ENCODE data around the gene DCBLD1. TPM values are rescaled to one million over a fixed set of nuclear protein-coding genes. Genes with fewer than 3 reads are reported as not detected.

Gene DCBLD1
- total and polyA plus RNA-seq, 2 of the 13 experiments (the other 11 are each of a cell fraction or from before 2014, with no cell fraction given), result 23.2 to 41.5 TPM

GRCh38 chr6:117515326-117515725, 32.9 kb downstream of the DCBLD1 start (continued):
- TF ChIP-seq FOXP1 (IDR thresholded peaks at IDR 0.05) (no peak), FOXP1 (CRISPR knock-in tag; IDR thresholded peaks at IDR 0.05) (peak; percentile 30; the same call in 1 of the 2 replicates), MLLT10 (CRISPR knock-in tag; IDR thresholded peaks at IDR 0.05) (no peak), RARA (CRISPR knock-in tag; IDR thresholded peaks at IDR 0.05) (peak; percentile 71), EP300 (IDR thresholded peaks at IDR 0.05; ENCODE audit: low read depth in 2 of 2, low read length in 2 of 2) (peak in 1 of 2 experiments; percentile 67; a peak in 2 of 4 replicates), EP300 (CRISPR knock-in tag; IDR thresholded peaks at IDR 0.05; ENCODE audit: borderline replicate concordance) (no peak), GATAD2A (CRISPR knock-in tag; IDR thresholded peaks at IDR 0.05) (peak; percentile 56), ELF3 (CRISPR knock-in tag; IDR thresholded peaks at IDR 0.05) (0 out of 2 replicates have a peak, but pooled peaks have one; percentile 11), ISL2 (CRISPR knock-in tag; IDR thresholded peaks at IDR 0.05) (peak; percentile 61; the same call in 1 of the 2 replicates), SAP130 (CRISPR knock-in tag; IDR thresholded peaks at IDR 0.05; ENCODE audit: low read depth) (peak; percentile 27; the same call in 1 of the 2 replicates), HMGA1 (CRISPR knock-in tag; conservative IDR thresholded peaks at IDR 0.05) (no peak), FOXA3 (CRISPR knock-in tag; IDR thresholded peaks at IDR 0.05) (peak; percentile 54), ZNF784 (CRISPR knock-in tag; IDR thresholded peaks at IDR 0.05; ENCODE audit: borderline replicate concordance) (no peak), HOMEZ (CRISPR knock-in tag; IDR thresholded peaks at IDR 0.05; ENCODE audit: low read depth) (0 out of 2 replicates have a peak, but pooled peaks have one; percentile 13), NR2F6 (IDR thresholded peaks at IDR 0.05) (peak; percentile 46; the same call in 1 of the 2 replicates), NR2F6 (CRISPR knock-in tag; IDR thresholded peaks at IDR 0.05) (peak; percentile 25; the same call in 1 of the 2 replicates), ZNF142 (CRISPR knock-in tag; IDR thresholded peaks at IDR 0.05) (no peak), PHF5A (CRISPR knock-in tag; IDR thresholded peaks at IDR 0.05; ENCODE audit: low read depth, unreplicated experiment) (no peak), POLR2A (IDR thresholded peaks at IDR 0.05; ENCODE audit: insufficient read depth in 1 of 2, low read depth in 2 of 2, low read length in 2 of 2) (no peak)
- TF ChIP-seq, protein P1, sequence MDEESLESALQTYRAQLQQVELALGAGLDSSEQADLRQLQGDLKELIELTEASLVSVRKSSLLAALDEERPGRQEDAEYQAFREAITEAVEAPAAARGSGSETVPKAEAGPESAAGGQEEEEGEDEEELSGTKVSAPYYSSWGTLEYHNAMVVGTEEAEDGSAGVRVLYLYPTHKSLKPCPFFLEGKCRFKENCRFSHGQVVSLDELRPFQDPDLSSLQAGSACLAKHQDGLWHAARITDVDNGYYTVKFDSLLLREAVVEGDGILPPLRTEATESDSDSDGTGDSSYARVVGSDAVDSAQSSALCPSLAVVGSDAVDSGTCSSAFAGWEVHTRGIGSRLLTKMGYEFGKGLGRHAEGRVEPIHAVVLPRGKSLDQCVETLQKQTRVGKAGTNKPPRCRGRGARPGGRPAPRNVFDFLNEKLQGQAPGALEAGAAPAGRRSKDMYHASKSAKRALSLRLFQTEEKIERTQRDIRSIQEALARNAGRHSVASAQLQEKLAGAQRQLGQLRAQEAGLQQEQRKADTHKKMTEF (CRISPR knock-in tag; IDR thresholded peaks at IDR 0.05), result 0 out of 2 replicates have a peak, but pooled peaks have one; percentile 30
